Erythroblast (primary cell): ENCODE measurements around the gene MSX1.

Experiments
- DNase-seq, 2 experiments: peaks; one replicate each; lab custom pipeline; 2025; lab: John Stamatoyannopoulos, UW
- GATA1 ChIP-seq: IDR thresholded peaks from 2 replicates; pipeline ENCODE4 v1.6.1; 2011; ENCODE audit warnings: low read depth, mild to moderate bottlenecking, control low read depth, low read length, moderate library complexity
- POLR2A ChIP-seq: IDR thresholded peaks from 2 replicates; pipeline ENCODE4 v1.6.1; 2011; ENCODE audit warnings: mild to moderate bottlenecking, low read length

Gene MSX1

DNA sequence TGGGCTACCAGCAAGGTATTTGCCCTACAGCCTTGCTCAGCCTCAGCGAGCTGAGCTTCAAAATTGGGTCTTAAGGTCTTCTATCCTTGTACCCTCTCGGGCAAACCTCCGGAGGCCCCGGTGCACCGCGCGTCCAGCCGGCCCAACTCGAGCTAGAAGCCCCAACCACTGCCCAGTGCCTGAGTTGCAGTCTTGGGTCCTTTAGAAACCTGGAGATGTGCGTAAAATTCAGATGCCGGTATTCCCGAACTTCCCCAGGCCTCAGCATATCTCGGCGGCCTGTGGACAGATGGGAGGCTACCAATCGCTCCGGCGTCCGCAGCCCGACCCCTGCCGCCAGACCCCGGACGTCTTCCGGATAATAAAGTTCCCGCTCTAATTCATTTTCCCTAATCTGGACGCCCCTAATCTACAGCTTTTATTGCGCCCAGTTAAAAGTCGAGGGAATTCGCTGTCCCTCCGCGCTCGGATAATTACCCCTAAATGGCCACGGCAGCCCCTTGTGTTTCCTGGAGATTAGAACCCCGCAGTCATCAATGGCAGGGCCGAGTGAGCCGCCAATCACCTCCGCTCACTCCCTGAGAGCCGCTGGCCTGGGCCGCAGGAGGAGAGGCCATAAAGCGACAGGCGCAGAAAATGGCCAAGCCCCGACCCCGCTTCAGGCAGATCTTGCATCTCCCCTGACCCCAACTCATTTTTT lies 1.5 kb upstream of the MSX1 start:
- TF ChIP-seq GATA1 (no peak), POLR2A (no peak)
- no peak for DNase-seq

DNA sequence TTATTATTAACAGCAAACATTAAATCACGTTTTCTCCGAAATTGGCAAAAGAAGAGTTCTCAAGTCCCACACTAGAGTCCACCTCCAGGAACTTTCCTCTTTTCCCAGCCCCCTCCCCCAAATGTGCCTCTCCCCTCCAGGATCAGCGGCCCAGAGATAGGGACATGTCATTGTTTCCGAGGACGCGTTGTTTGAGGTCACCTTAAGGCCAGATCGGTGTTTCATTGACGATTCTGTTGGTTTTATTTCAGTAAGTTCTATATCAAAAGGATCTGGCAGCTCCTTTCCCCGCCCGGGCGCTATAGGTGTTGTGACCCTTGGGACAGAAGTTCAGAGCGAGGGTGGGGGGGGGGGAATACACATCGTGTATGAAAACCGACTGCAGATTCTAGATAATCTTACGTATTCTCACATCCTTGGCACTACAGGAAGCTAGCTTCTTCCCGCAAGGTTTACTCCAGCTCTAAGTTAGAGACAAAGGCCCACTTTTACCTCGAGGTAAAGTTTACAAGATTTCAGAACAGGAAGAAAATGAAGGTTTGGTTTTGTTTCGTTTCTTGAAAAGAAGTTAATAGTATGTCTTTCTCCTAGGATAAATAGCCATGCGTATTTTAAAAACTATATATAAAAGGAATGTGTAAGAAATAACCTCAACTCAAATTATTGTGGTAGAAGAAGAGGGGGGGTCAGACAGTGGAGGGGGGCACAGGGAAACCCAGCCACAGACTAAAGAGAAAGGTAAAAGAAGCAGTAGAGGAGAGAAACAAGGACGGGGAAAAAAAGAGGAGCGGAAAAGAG lies 739 bp upstream of the MSX1 start:
- TF ChIP-seq POLR2A (no peak), GATA1 (no peak)
- no peak for DNase-seq

DNA sequence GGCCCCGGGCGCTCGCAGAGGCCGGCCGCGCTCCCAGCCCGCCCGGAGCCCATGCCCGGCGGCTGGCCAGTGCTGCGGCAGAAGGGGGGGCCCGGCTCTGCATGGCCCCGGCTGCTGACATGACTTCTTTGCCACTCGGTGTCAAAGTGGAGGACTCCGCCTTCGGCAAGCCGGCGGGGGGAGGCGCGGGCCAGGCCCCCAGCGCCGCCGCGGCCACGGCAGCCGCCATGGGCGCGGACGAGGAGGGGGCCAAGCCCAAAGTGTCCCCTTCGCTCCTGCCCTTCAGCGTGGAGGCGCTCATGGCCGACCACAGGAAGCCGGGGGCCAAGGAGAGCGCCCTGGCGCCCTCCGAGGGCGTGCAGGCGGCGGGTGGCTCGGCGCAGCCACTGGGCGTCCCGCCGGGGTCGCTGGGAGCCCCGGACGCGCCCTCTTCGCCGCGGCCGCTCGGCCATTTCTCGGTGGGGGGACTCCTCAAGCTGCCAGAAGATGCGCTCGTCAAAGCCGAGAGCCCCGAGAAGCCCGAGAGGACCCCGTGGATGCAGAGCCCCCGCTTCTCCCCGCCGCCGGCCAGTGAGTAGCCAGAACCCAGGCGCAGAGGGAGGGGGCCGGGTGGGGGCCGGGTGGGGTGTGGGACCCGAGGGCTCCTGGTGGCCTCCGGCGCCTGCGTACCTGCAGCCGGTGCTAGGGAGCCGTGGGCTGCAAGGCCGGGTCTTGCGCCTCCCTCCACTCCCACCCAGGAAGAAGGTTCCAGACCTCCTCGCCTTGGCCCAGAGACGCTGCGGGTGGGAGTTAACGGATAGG lies 534 bp downstream of the MSX1 start:
- TF ChIP-seq POLR2A (no peak), GATA1 (no peak)

GRCh38 chr4:4860600-4861389 lies 1.3 kb downstream of the MSX1 start:
- TF ChIP-seq GATA1 (no peak), POLR2A (no peak)
- DNase-seq = peak in 1 of 2 experiments; percentile 11

More for the DNA sequence above, 534 bp downstream of the MSX1 start:
- DNase-seq = no peak

- no peak for DNase-seq
- TF ChIP-seq GATA1 (no peak), POLR2A (no peak)
Measured at GRCh38 chr4:4861390-4862018, 2.0 kb downstream of the MSX1 start.

GRCh38 chr4:4862071-4862551 lies 2.6 kb downstream of the MSX1 start:
- TF ChIP-seq POLR2A = no peak
- no peak for TF ChIP-seq GATA1
- DNase-seq = no peak

DNA sequence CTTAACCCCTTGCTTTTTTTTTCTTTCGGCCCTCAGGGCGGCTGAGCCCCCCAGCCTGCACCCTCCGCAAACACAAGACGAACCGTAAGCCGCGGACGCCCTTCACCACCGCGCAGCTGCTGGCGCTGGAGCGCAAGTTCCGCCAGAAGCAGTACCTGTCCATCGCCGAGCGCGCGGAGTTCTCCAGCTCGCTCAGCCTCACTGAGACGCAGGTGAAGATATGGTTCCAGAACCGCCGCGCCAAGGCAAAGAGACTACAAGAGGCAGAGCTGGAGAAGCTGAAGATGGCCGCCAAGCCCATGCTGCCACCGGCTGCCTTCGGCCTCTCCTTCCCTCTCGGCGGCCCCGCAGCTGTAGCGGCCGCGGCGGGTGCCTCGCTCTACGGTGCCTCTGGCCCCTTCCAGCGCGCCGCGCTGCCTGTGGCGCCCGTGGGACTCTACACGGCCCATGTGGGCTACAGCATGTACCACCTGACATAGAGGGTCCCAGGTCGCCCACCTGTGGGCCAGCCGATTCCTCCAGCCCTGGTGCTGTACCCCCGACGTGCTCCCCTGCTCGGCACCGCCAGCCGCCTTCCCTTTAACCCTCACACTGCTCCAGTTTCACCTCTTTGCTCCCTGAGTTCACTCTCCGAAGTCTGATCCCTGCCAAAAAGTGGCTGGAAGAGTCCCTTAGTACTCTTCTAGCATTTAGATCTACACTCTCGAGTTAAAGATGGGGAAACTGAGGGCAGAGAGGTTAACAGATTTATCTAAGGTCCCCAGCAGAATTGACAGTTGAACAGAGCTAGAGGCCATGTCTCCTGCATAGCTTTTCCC lies 3.4 kb downstream of the MSX1 start:
- no peak for DNase-seq
- TF ChIP-seq POLR2A = no peak
- no peak for TF ChIP-seq GATA1

DNA sequence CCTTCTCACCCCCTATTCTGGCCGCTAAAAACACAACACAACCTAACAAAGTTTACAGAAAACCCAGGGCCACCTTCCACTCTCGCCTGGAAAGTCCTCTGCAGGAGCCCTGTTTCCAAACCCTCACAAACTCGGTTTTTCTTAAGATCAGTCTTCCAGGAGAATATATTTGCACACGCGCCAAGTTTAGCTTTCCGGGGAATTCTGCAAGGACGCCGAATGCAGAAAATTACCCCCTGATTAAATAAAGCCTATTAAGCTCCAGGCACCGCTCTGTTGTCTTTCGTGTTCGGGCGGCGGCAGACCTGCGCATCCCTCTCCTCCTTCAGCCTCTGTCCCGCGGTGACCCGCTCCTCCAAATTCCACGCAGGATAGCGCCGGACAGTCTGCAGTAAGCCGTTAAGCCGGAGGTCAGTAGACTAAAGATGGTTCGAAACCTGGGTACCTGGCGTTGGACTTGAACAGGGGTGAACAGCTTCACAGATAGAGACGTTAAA lies 5.0 kb downstream of the MSX1 start:
- TF ChIP-seq POLR2A (no peak), GATA1 (no peak)
- no peak for DNase-seq

GRCh38 chr4:4864940-4865704 lies 5.7 kb downstream of the MSX1 start:
- no peak for DNase-seq
- TF ChIP-seq POLR2A = no peak
- TF ChIP-seq GATA1 = no peak

GRCh38 chr4:4865705-4866123 lies 6.2 kb downstream of the MSX1 start:
- DNase-seq = no peak
- TF ChIP-seq GATA1 (no peak), POLR2A (no peak)

GRCh38 chr4:4866124-4866865 lies 6.8 kb downstream of the MSX1 start:
- TF ChIP-seq POLR2A (no peak), GATA1 (no peak)
- DNase-seq = no peak
